ENCODE data around the gene EWSR1.
"Not testable (repeated sequence)": the region's sequence is repeated elsewhere in the genome, so short reads cannot be mapped to it uniquely, and the experiment has no call there.

Gene EWSR1

GRCh38 chr22:29267858-29268510 lies at the start of gene EWSR1, which contains the start of gene RHBDD3:
EWSR1 (plus strand) TSS chr22:29268268; CDS start chr22:29268337, 69 bp downstream.
RHBDD3 (minus strand) TSS chr22:29267981; CDS start chr22:29265626, 2,355 bp downstream.
- H3K4me1 ChIP-seq (ENCODE audit: control insufficient read depth in 1 of 2, insufficient read depth in 1 of 2, low read depth in 1 of 2, low read length in 1 of 2), result peaks cover 37 to 38% of the 10 kb centered on the region in 2 experiments
- peak within 1 kb of the TSS; percentile 98 for H3K27ac ChIP-seq
- peak within 1 kb of the TSS; percentile 93 to 99 for H3K4me3 ChIP-seq (ENCODE audit: low read depth in 1 of 2, low read length in 1 of 2)
- peak; percentile 53 for TF ChIP-seq CTCF (IDR thresholded peaks at IDR 0.05)
- H3K27me3 ChIP-seq, result no peaks in the 10 kb centered on the region
- peaks cover 19% of the 10 kb centered on the region for H3K36me3 ChIP-seq
- no peaks in the 10 kb centered on the region for H3K9me3 ChIP-seq

- TF ChIP-seq CTCF (IDR thresholded peaks at IDR 0.05), result no peak
- H3K36me3 ChIP-seq, result no peaks in the 10 kb centered on the region
Measured at GRCh38 chr22:29218758-29219408, 49.2 kb upstream of the EWSR1 start.

GRCh38 chr22:29219409-29219782 lies 48.7 kb upstream of the EWSR1 start:
- H3K27me3 ChIP-seq; H3K4me1 ChIP-seq (ENCODE audit: control insufficient read depth in 1 of 2, insufficient read depth in 1 of 2, low read depth in 1 of 2, low read length in 1 of 2); H3K36me3 ChIP-seq; H3K27ac ChIP-seq; H3K4me3 ChIP-seq (ENCODE audit: low read depth in 1 of 2, low read length in 1 of 2); H3K9me3 ChIP-seq: not testable (repeated sequence)

More at GRCh38 chr22:29218758-29219408, 49.2 kb upstream of the EWSR1 start:
- Histone ChIP-seq H3K27me3 (no peaks in the 10 kb centered on the region), H3K9me3 (no peaks in the 10 kb centered on the region), H3K27ac (no peak overlapping the region), H3K4me3 (ENCODE audit: low read depth in 1 of 2, low read length in 1 of 2) (no peak overlapping the region), H3K4me1 (ENCODE audit: control insufficient read depth in 1 of 2, insufficient read depth in 1 of 2, low read depth in 1 of 2, low read length in 1 of 2) (no peaks in the 10 kb centered on the region)

- no peak for TF ChIP-seq CTCF (IDR thresholded peaks at IDR 0.05)
- Histone ChIP-seq H3K9me3 (no peaks in the 10 kb centered on the region), H3K4me1 (ENCODE audit: control insufficient read depth in 1 of 2, insufficient read depth in 1 of 2, low read depth in 1 of 2, low read length in 1 of 2) (no peaks in the 10 kb centered on the region), H3K27ac (no peak overlapping the region), H3K4me3 (ENCODE audit: low read depth in 1 of 2, low read length in 1 of 2) (no peak overlapping the region), H3K36me3 (no peaks in the 10 kb centered on the region), H3K27me3 (no peaks in the 10 kb centered on the region)
Measured at GRCh38 chr22:29219881-29220670, 48.0 kb upstream of the EWSR1 start.

GRCh38 chr22:29224121-29224858 lies 43.8 kb upstream of the EWSR1 start:
- H3K36me3 ChIP-seq, result no peaks in the 10 kb centered on the region

More at GRCh38 chr22:29224121-29224858, 43.8 kb upstream of the EWSR1 start:
- Histone ChIP-seq H3K4me1 (ENCODE audit: control insufficient read depth in 1 of 2, insufficient read depth in 1 of 2, low read depth in 1 of 2, low read length in 1 of 2) (no peaks in the 10 kb centered on the region), H3K27ac (no peak overlapping the region), H3K4me3 (ENCODE audit: low read depth in 1 of 2, low read length in 1 of 2) (no peak overlapping the region), H3K9me3 (no peaks in the 10 kb centered on the region), H3K27me3 (no peaks in the 10 kb centered on the region)
- TF ChIP-seq CTCF (IDR thresholded peaks at IDR 0.05), result no peak

Measured in neutrophil (primary cell).